Suprapubic skin (tissue), 4 donors: ENCODE measurements around the gene CYSRT1. TPM values are rescaled to one million over a fixed set of nuclear protein-coding genes. Genes with fewer than 3 reads are reported as not detected.

Experiments used
- DNase-seq, 2 donors: peaks; one replicate each; pipeline ENCODE4 v3.0.0-alpha.2; 2019; ENCODE audit warnings: low spot score in 2 of 2
- H3K27ac ChIP-seq: fragments of 200-600 bp; sonication (generic); one replicate; pipeline ENCODE4 v1.5.1; 2019
- H3K27me3 ChIP-seq: fragments of 200-600 bp; sonication (generic); one replicate; pipeline ENCODE4 v1.5.1; 2019
- H3K36me3 ChIP-seq: fragments of 200-600 bp; sonication (generic); one replicate; pipeline ENCODE4 v1.5.1; 2019
- H3K4me1 ChIP-seq: fragments of 200-600 bp; sonication (generic); one replicate; pipeline ENCODE4 v1.5.1; 2019
- H3K4me3 ChIP-seq: fragments of 200-600 bp; sonication (generic); one replicate; pipeline ENCODE4 v1.5.1; 2019; ENCODE audit warnings: mild to moderate bottlenecking
- H3K9me3 ChIP-seq: fragments of 200-600 bp; sonication (generic); one replicate; pipeline ENCODE4 v1.5.1; 2019
- CTCF ChIP-seq, 2 donors: fragments of 200-600 bp in 1 of 2; fragments of 450-650 bp in 1 of 2; sonication (generic) in 1 of 2; IDR thresholded peaks; one replicate each; pipeline ENCODE4 v1.5.1; 2016 to 2019; ENCODE audit warnings: antibody characterized with exemption in 2 of 2, mild to moderate bottlenecking in 1 of 2, moderate library complexity in 1 of 2
- EP300 ChIP-seq: sonication (generic); formaldehyde crosslinking; IDR thresholded peaks from one replicate; pipeline ENCODE4 v1.6.1; 2017; ENCODE audit warnings: antibody characterized with exemption
- POLR2A ChIP-seq, 2 donors: fragments of 450-650 bp; IDR thresholded peaks; one replicate each; pipeline ENCODE4 v1.6.1; 2017; ENCODE audit warnings: antibody characterized with exemption in 2 of 2, mild to moderate bottlenecking in 2 of 2, moderate library complexity in 2 of 2
- POLR2AphosphoS5 ChIP-seq, 3 donors: sonication (generic); formaldehyde crosslinking; IDR thresholded peaks; one replicate each; pipeline ENCODE4 v1.6.1; 2017; ENCODE audit warnings: antibody characterized with exemption in 3 of 3
- WGBS: methylation state at CpG from one replicate; pipeline ENCODE4 v1.1.5; 2018; 5-methylcytosine and 5-hydroxymethylcytosine counted together
- total RNA-seq, 4 donors: library from RNA; depleted of rRNA; stranded (reverse); fragments of >200 nt; gene quantifications; one replicate each; pipeline ENCODE4 v1.1.0, GENCODE V29; 2016

Gene CYSRT1
- total RNA-seq, 4 donors from 2014 or later, result 22.8 to 65.7 (median 44.2) TPM

- peak; percentile 99 for DNase-seq
- Histone ChIP-seq H3K9me3 (no peaks in the 10 kb centered on the region), H3K4me1 (peaks cover 63% of the 10 kb centered on the region), H3K4me3 (peak overlapping the region; percentile 63), H3K36me3 (no peaks in the 10 kb centered on the region), H3K27ac (peak overlapping the region; percentile 85), H3K27me3 (peaks cover 3% of the 10 kb centered on the region)
- TF ChIP-seq EP300, result no peak
- no peak for TF ChIP-seq POLR2A (IDR thresholded peaks at IDR 0.05)
- no peak for TF ChIP-seq POLR2AphosphoS5 (IDR thresholded peaks at IDR 0.05)
- no peak for TF ChIP-seq CTCF (IDR thresholded peaks at IDR 0.05)
- WGBS, result 0% methylated on average over 15 of the region's 63 CpGs
Measured at GRCh38 chr9:137223078-137223970, 1.6 kb upstream of the CYSRT1 start.

- peak overlapping the region; percentile 24 for H3K27ac ChIP-seq
- peaks cover 55% of the 10 kb centered on the region for H3K4me1 ChIP-seq
- TF ChIP-seq POLR2A (IDR thresholded peaks at IDR 0.05) (no peak), POLR2AphosphoS5 (IDR thresholded peaks at IDR 0.05) (no peak), CTCF (IDR thresholded peaks at IDR 0.05) (no peak), EP300 (no peak)
- DNase-seq, result no peak
- 79% methylated on average over 8 of the region's 21 CpGs for WGBS
- H3K27me3 ChIP-seq, result peaks cover 27% of the 10 kb centered on the region
- no peaks in the 10 kb centered on the region for H3K36me3 ChIP-seq
- no peak overlapping the region for H3K4me3 ChIP-seq
- no peaks in the 10 kb centered on the region for H3K9me3 ChIP-seq
Measured at GRCh38 chr9:137225699-137226331, 841 bp downstream of the CYSRT1 start.

- Histone ChIP-seq H3K9me3 (no peaks in the 10 kb centered on the region), H3K36me3 (no peaks in the 10 kb centered on the region), H3K27ac (peak overlapping the region; percentile 24), H3K4me1 (peaks cover 53% of the 10 kb centered on the region), H3K27me3 (peaks cover 34% of the 10 kb centered on the region), H3K4me3 (no peak overlapping the region)
- no peak for TF ChIP-seq CTCF (IDR thresholded peaks at IDR 0.05)
- no peak for TF ChIP-seq POLR2AphosphoS5 (IDR thresholded peaks at IDR 0.05)
- no peak for TF ChIP-seq POLR2A (IDR thresholded peaks at IDR 0.05)
- no peak for TF ChIP-seq EP300
- WGBS, result 47% methylated on average over 18 of the region's 18 CpGs
- no peak for DNase-seq
Measured at GRCh38 chr9:137226338-137227053, 1.5 kb downstream of the CYSRT1 start.

- no peak for DNase-seq
- no peaks in the 10 kb centered on the region for H3K9me3 ChIP-seq
- peaks cover 49% of the 10 kb centered on the region for H3K4me1 ChIP-seq
- H3K27ac ChIP-seq, result peak within 1 kb of the TSS; percentile 24
- H3K36me3 ChIP-seq, result no peaks in the 10 kb centered on the region
- TF ChIP-seq POLR2A (IDR thresholded peaks at IDR 0.05) (no peak), POLR2AphosphoS5 (IDR thresholded peaks at IDR 0.05) (no peak), CTCF (IDR thresholded peaks at IDR 0.05) (peak; percentile 75 to 89), EP300 (no peak)
- WGBS, result 26% methylated on average over 7 of the region's 25 CpGs
- no peak within 1 kb of the TSS for H3K4me3 ChIP-seq
- H3K27me3 ChIP-seq, result peaks cover 42% of the 10 kb centered on the region
Measured at GRCh38 chr9:137227054-137227852, 2.3 kb downstream of the CYSRT1 start, which contains the start of gene RNF224. Gene RNF224, plus strand, starts transcription at chr9:137227502. Its CDS starts 834 bp downstream, at chr9:137228336.
